T-helper 2 cell (primary cell): Measurements from ENCODE around the gene DNAJB8.

Experiments
- DNase-seq, 5 experiments: peaks; one replicate each; pipeline versions ENCODE4 v3.0.0 to v3.0.0-alpha.2; 2012 to 2022

DNAJB8 gene

GRCh38 chr3:128442949-128443348 is 23.7 kb downstream of the DNAJB8 start:
- DNase-seq, result no peak

GRCh38 chr3:128442070-128442469 is 24.6 kb downstream of the DNAJB8 start:
- DNase-seq, result no peak

GRCh38 chr3:128439226-128439625 is 27.5 kb downstream of the DNAJB8 start:
- DNase-seq, result no peak

GRCh38 chr3:128438488-128439072 is 28.1 kb downstream of the DNAJB8 start:
- no peak for DNase-seq

- DNase-seq, result no peak
Observed at GRCh38 chr3:128436214-128436613, 30.5 kb downstream of the DNAJB8 start.

GRCh38 chr3:128435561-128435960 is 31.1 kb downstream of the DNAJB8 start:
- no peak for DNase-seq

GRCh38 chr3:128435058-128435457 is 31.6 kb downstream of the DNAJB8 start:
- no peak for DNase-seq

GRCh38 chr3:128434524-128434923 is 32.2 kb downstream of the DNAJB8 start:
- no peak for DNase-seq

GRCh38 chr3:128433837-128434165 is 32.9 kb downstream of the DNAJB8 start:
- DNase-seq, result no peak

GRCh38 chr3:128432971-128433836 is 33.5 kb downstream of the DNAJB8 start:
- DNase-seq, result no peak

- no peak for DNase-seq
Observed at GRCh38 chr3:128432301-128432970, 34.3 kb downstream of the DNAJB8 start.

- no peak for DNase-seq
Observed at GRCh38 chr3:128431803-128432300, 34.8 kb downstream of the DNAJB8 start.

- DNase-seq, result no peak
Observed at GRCh38 chr3:128430731-128431130, 36.0 kb downstream of the DNAJB8 start.

GRCh38 chr3:128430301-128430700 is 36.4 kb downstream of the DNAJB8 start:
- DNase-seq, result no peak

GRCh38 chr3:128429751-128430150 is 36.9 kb downstream of the DNAJB8 start:
- no peak for DNase-seq

GRCh38 chr3:128429275-128429674 is 37.4 kb downstream of the DNAJB8 start:
- no peak for DNase-seq

GRCh38 chr3:128427872-128428822 is 38.5 kb downstream of the DNAJB8 start:
- no peak for DNase-seq

- no peak for DNase-seq
Observed at GRCh38 chr3:128427175-128427857, 39.4 kb downstream of the DNAJB8 start.

- DNase-seq, result peak; percentile 8 to 44 (median 36)
Observed at GRCh38 chr3:128426128-128426921, 40.4 kb downstream of the DNAJB8 start.

GRCh38 chr3:128425846-128426127 is 40.9 kb downstream of the DNAJB8 start:
- no peak for DNase-seq

GRCh38 chr3:128425142-128425845 is 41.4 kb downstream of the DNAJB8 start:
- DNase-seq, result no peak
